Stimulated activated CD8-positive, alpha-beta memory T cell treated with anti-CD3 and anti-CD28 coated beads, Interleukin-15, amount 100 ng/mL, for 24 hours (primary cell): ENCODE results near the gene ATP2B2.
"Not testable (repeated sequence)": the region's sequence is repeated elsewhere in the genome, so short reads cannot be mapped to it uniquely, and the experiment has no call there.

Experiments used
- DNase-seq: peaks from one replicate; pipeline ENCODE4 v3.0.0-alpha.2; 2020; ENCODE audit warnings: low read depth

The ATP2B2 gene

GRCh38 chr3:10322352-10322710 is 183.1 kb downstream of the ATP2B2 start:
- DNase-seq = no peak

DNA sequence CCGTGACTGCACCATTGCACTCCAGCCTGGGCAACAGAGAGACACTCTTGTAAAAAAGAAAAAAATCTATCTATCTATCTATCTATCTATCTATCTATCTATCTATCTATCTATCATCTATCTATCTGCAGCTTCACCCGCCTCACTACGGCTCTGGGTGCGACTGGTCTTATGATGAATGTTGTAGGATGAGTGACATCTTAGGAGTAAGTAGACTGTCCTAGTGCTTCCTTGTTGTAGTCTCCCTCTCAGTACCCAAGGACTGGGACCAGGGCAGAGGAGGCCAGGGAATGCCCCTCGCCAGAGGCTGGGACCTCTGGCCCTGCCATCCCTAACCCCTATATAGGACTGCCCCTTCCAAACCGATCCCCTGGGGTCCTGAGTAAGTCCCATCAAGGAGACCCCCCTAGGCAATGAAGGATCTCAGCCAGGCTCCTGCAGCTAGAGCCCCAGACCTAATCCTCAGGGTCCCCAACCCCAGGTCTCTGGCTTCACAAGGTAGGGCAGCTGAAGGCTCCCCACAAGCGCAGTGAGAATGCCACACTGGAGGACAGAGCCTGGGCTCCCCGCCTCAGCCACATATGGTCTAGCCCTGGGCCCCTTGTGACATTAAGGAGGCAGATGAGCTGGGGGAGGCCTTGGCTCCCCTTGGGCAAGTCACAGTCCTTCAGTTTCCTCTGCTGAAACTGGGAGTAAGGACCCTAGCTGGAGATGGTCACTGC is 183.6 kb downstream of the ATP2B2 start:
- DNase-seq = no peak

DNA sequence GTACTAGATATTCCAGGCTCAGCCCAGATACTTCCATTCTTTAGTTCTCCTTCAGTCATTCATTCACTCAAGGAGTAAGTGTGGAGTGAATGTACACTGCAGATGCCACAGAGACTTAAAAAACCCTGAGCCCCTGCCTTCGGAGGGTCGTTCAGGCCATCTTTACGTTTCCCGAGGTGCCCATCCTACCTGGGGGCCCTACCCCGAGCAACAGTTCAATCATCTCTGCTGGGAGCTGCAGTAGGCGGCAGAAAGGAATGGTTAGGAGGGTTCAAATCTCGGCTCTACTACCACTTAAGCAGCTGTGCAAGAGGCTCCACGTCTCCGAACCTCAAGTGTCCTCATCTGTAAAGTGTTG is 185.1 kb downstream of the ATP2B2 start:
- no peak for DNase-seq

- no peak for DNase-seq
These were observed 185.6 kb downstream of the ATP2B2 start for GRCh38 chr3:10319804-10320203.

GRCh38 chr3:10319251-10319650 is 186.1 kb downstream of the ATP2B2 start:
- DNase-seq = no peak

DNA sequence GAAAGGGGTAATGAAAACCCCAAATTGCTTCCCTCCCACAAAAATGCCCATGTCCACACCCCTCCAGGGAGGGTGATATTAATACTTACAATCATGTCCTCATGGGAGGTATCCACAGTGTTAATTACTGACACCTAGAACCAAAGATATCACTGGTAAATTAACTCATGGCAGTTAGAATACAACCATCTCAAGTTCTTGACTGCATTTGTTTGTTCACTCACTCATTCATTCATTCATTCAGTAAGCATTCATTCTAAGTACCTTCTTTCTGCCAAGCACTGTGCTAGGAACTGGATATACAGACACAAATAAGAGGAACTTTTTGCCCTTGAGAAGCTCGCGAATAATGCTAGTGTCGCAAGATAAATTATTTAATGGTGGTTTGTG is 187.4 kb downstream of the ATP2B2 start:
- no peak for DNase-seq

- DNase-seq = no peak
These were observed 187.9 kb downstream of the ATP2B2 start for GRCh38 chr3:10317311-10317960.

DNA sequence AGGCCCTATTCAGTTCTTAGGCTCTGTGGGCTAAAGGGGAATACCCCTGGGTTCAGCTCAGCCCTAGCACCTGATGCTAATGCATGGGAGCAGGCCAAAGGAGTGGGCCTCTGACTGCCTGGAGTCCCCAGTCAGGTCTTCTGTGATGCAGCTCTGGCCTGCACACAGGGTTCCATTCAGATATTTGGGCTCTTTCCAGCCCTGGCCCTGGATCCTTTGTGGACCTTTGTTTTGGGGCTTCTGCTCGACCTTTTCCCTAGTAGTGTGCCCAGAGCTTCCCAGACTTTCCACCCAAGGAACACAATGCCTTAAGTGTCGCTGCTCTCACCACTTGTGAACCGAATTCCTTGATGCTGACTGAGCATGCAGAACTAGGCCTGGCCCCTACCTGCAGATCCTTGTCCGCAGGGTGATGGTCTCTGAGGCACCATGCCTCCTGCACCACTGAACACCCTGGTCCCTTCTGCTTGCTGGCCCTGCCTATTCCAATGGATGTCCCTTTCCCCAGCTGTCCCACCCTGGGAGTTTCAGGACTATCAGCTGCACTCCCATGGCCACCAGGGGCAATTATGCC is 189.5 kb downstream of the ATP2B2 start:
- DNase-seq = no peak

DNA sequence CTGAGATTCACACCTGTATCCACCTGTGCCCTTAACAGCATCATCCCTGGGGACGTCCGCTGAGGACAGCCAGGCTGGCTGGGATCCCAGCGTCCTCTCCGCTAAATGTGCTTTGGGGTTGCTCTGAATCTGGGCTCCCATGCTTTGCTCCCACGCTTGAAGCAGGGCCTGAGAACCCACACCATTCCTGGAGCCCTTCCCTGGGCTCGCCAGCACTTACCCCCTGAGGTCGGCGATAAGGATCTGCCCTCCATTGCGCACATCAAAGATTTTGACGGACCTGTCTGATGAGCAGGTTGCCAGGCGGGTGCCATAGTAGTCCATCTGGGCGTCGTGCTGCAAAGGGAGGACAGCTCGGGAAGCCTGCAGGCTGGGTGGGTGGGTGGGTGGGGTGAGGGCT is 190.3 kb downstream of the ATP2B2 start:
- DNase-seq = no peak

DNA sequence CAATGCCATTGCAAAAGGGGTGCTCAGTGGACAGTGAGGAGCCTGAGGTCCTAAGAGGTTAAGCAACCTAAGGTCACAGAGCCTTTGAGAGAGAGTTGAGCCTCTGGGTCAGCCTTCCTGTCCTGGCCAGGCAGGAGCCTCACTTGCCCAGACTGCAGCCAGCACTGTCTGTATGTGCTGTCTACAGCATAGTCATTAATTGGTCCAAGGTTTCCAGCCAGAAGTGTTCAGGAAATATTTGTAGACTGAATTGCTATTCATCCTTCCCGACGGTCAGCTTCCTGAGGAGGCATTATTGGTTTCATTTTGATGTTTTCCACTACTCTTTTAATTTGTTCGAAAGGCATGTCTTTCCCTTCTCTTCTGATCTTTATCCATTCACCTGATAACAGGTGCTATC is 192.5 kb downstream of the ATP2B2 start:
- DNase-seq = no peak

DNA sequence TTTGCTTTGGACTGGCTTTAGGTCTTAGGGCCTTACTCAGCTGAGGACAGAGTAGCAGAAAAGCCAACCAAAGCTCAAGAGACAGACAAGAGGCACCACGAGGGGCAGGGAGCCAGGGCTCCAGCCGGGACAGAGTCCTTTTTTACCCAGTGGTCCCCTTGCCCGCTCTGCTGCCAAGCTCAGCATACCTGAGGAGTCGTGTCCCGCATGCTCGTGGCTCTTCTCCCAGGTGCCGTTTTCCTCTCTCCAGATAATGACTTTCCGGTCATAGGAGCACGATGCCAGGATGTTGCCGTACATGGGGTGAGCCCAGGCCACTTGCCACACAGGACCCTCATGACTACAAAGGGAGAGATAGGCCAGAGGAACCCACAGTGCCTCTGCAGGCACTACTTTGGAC is 193.0 kb downstream of the ATP2B2 start:
- no peak for DNase-seq

- DNase-seq = no peak
These were observed 193.7 kb downstream of the ATP2B2 start for GRCh38 chr3:10311710-10312109.

- no peak for DNase-seq
These were observed 194.8 kb downstream of the ATP2B2 start for GRCh38 chr3:10310578-10310977.

GRCh38 chr3:10309736-10310135 is 195.7 kb downstream of the ATP2B2 start:
- DNase-seq = no peak

DNA sequence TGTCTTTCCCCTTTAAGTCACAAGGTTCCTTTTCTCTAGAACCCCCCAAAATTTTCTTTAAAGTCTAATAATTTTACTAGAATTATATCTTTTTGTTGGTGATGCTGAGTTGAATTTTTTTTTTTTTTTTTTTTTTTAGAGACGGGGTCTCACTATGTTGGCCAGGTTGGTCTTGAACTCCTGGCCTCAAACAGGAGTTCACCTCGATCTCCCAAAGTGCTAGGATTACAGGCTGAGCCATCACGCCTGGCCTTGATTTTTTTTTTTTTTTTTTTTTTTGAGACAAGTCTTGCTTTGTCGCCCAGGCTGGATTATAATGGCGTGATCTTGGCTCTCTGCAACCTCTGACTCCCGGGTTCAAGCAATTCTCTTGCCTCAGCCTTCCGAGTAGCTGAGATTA is 196.7 kb downstream of the ATP2B2 start:
- DNase-seq = no peak

- DNase-seq = no peak
These were observed 199.2 kb downstream of the ATP2B2 start for GRCh38 chr3:10306156-10306555.

- DNase-seq = no peak
These were observed 200.0 kb downstream of the ATP2B2 start for GRCh38 chr3:10305331-10305902.

DNA sequence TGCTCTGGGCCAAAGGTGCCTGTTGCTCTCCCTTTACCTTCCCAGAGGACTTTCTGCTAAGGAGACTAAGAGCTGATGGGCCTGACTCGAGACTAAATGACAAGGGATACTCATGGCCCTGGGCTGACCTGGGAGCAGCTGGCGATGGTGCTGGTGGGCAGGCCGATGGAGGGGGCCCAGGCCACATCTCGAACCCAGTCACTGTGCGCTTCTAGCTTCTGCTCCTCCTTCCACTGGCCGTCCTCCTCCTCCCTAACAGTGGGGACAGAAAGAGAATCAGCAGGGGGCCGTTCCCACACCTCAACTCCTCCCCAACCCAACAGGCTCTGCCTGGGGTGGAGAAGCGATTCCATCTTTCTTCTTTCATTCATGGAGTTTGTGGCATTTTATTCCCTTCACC is 200.5 kb downstream of the ATP2B2 start:
- no peak for DNase-seq

GRCh38 chr3:10303785-10304184 is 201.6 kb downstream of the ATP2B2 start:
- DNase-seq = no peak

- no peak for DNase-seq
These were observed 202.3 kb downstream of the ATP2B2 start for GRCh38 chr3:10303105-10303504.

DNA sequence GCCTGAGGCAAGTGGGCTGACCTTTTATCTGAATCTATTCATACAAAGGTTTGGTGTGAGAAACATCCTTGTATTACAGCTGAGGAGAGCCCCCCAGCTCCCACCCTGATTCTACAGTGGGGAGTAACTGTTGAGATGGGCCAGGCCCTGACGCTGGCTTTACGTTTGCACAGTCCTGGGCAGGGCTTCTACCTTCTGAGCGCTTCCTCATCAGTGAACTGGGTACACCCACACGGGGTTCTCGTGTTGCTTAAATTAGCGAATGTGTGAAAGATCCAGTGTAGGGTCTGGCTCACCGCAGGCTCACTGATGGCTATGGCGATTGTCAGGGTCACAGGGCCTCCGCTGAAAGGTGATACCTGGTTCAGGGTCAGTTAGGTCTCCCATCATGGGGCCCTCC is 205.3 kb downstream of the ATP2B2 start:
- DNase-seq = no peak

DNA sequence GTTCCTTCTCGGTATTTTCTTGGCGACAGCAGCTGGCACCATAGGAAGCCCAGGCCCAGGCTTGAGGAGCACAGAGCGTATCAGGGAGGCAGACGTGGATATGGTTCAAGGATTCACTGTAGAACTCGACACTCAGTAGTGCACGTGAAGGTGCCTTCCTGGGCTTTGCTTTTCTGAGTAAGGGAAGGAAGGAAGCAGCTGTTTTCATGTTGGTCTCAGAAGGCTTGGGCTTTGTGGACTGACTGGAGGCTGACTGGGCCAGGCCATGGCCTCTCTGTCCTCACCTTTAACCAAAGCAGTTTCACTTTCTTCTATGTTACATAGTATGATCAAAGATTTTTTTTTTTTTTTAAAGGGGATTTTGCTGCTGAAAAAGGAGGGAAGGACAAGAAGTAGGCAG is 205.7 kb downstream of the ATP2B2 start:
- no peak for DNase-seq

DNA sequence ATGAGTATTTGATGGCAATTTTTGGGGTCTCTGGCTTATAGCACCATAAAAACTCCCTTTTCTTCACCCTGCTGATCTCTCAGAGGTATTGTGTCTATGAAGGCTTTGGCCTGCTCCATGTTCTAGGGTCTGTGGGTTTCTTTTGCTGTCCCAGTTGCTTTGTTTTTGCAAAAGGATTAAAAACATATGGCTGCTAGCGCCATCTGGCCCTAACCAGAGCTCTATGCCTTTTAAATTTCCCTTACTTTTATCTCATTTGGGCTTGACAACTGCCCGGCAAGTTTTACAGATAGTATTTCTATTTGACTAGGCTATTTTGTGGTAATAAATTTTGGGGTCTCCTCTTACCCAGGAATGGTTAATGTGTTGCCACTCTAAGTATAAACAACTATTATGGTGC is 206.2 kb downstream of the ATP2B2 start:
- no peak for DNase-seq

- not testable (repeated sequence) for DNase-seq
These were observed 207.3 kb downstream of the ATP2B2 start for GRCh38 chr3:10298064-10298463.
